Right ventricle myocardium superior (tissue), 1 donor: ENCODE data around the gene ANO3. TPM values are rescaled to one million over a fixed set of nuclear protein-coding genes. Genes with fewer than 3 reads are reported as not detected.
"Not testable (repeated sequence)": the region's sequence is repeated elsewhere in the genome, so short reads cannot be mapped to it uniquely, and the experiment has no call there.

Experiments
- ATAC-seq: fragments of 200-7000 bp; cut with Tn5 transposase; one replicate; pipeline ENCODE4 v1.9.1; 2020; ENCODE audit warnings: mild to moderate bottlenecking; ENCODE audit not compliant: poor library complexity
- DNase-seq: peaks from one replicate; pipeline ENCODE4 v3.0.0-alpha.2; 2020
- intact Hi-C: fragments of 100-400 bp; cut with DNase I; formaldehyde crosslinking; loops from one replicate; pipeline ENCODE4 v1.11.2; 2022
- long read RNA-seq: library from polyadenylated mRNA; unstranded; transcript quantifications from one replicate; pipeline ENCODE4 v2.0.0, GENCODE V29; 2021
- total RNA-seq: library from RNA; stranded (reverse); fragmentation: NEBNext Ultra II Directional; extraction: Animal tissue kit (Norgen Biotek cat#: 25700); gene quantifications from one replicate; pipeline ENCODE4 v1.2.1, GENCODE V29; 2021
- donor health status: DM: no; HTN: yes; CAD: no; lungs with severe emphysema.

The ANO3 gene
- 0.05 TPM for total RNA-seq
- long read RNA-seq, result 0 reads

- intact Hi-C loops, result no loop called here
- ATAC-seq, result peak; percentile 60
- DNase-seq, result peak; percentile 65
Measured at GRCh38 chr11:26331911-26332571, at the start of gene ANO3. Gene ANO3, plus strand, starts transcription at chr11:26332130. Its CDS starts 146 bp downstream, at chr11:26332276.

GRCh38 chr11:26283852-26284408 lies 48.0 kb upstream of the ANO3 start:
- intact Hi-C loops, result no loop called here

GRCh38 chr11:26285608-26286007 lies 46.3 kb upstream of the ANO3 start:
- DNase-seq, result no peak
- intact Hi-C loops, result no loop called here
- ATAC-seq, result no peak

More at GRCh38 chr11:26283852-26284408, 48.0 kb upstream of the ANO3 start:
- no peak for ATAC-seq
- no peak for DNase-seq

GRCh38 chr11:26286472-26287066 lies 45.4 kb upstream of the ANO3 start:
- ATAC-seq, result no peak
- intact Hi-C loops, result no loop called here
- no peak for DNase-seq

- intact Hi-C loops, result no loop called here
- DNase-seq, result no peak
Measured at GRCh38 chr11:26287067-26287518, 44.8 kb upstream of the ANO3 start.

GRCh38 chr11:26297189-26297975 lies 34.5 kb upstream of the ANO3 start:
- peak; percentile 69 for ATAC-seq
- intact Hi-C loops, result loop anchor here (10.0 kb wide), 1 partner anchor 857 kb away; no protein-coding TSS in a partner anchor
- no peak for DNase-seq

More at GRCh38 chr11:26287067-26287518, 44.8 kb upstream of the ANO3 start:
- ATAC-seq, result no peak

- ATAC-seq, DNase-seq, intact Hi-C loops: not testable (repeated sequence)
Measured at GRCh38 chr11:26316372-26316771, 15.6 kb upstream of the ANO3 start.

- ATAC-seq, result no peak
- DNase-seq, result no peak
- intact Hi-C loops, result no loop called here
Measured at GRCh38 chr11:26319906-26320305, 12.0 kb upstream of the ANO3 start.

GRCh38 chr11:26321516-26321915 lies 10.4 kb upstream of the ANO3 start:
- no peak for DNase-seq
- intact Hi-C loops, result no loop called here
- ATAC-seq, result no peak

GRCh38 chr11:26322335-26323067 lies 9.4 kb upstream of the ANO3 start:
- no peak for ATAC-seq
- DNase-seq, result no peak
- intact Hi-C loops, result no loop called here

- ATAC-seq, result no peak
- intact Hi-C loops, result no loop called here
- no peak for DNase-seq
Measured at GRCh38 chr11:26323837-26324236, 8.1 kb upstream of the ANO3 start.

GRCh38 chr11:26324270-26324669 lies 7.7 kb upstream of the ANO3 start:
- ATAC-seq (no peak), DNase-seq (no peak)
- intact Hi-C loops, result no loop called here

GRCh38 chr11:26326793-26327400 lies 5.0 kb upstream of the ANO3 start:
- intact Hi-C loops, result no loop called here
- DNase-seq (no peak), ATAC-seq (no peak)

GRCh38 chr11:26329206-26329605 lies 2.7 kb upstream of the ANO3 start:
- DNase-seq (no peak), ATAC-seq (no peak)
- intact Hi-C loops, result no loop called here

- DNase-seq (no peak), ATAC-seq (no peak)
- intact Hi-C loops, result no loop called here
Measured at GRCh38 chr11:26330262-26330661, 1.7 kb upstream of the ANO3 start.

- DNase-seq (no peak), ATAC-seq (no peak)
- intact Hi-C loops, result no loop called here
Measured at GRCh38 chr11:26332572-26332915, 614 bp downstream of the ANO3 start.

GRCh38 chr11:26333906-26334305 lies 2.0 kb downstream of the ANO3 start:
- intact Hi-C loops, result no loop called here
- no peak for ATAC-seq
- no peak for DNase-seq

- ATAC-seq (no peak), DNase-seq (no peak)
- intact Hi-C loops, result no loop called here
Measured at GRCh38 chr11:26335903-26336302, 4.0 kb downstream of the ANO3 start.
